ENCODE measurements around the gene CDC42SE1. TPM values are rescaled to one million over a fixed set of nuclear protein-coding genes. Genes with fewer than 3 reads are reported as not detected.
"Not testable (repeated sequence)": the region's sequence is repeated elsewhere in the genome, so short reads cannot be mapped to it uniquely, and the experiment has no call there.

Gene CDC42SE1
- 114 and 124 TPM in 2 replicates for total RNA-seq

DNA sequence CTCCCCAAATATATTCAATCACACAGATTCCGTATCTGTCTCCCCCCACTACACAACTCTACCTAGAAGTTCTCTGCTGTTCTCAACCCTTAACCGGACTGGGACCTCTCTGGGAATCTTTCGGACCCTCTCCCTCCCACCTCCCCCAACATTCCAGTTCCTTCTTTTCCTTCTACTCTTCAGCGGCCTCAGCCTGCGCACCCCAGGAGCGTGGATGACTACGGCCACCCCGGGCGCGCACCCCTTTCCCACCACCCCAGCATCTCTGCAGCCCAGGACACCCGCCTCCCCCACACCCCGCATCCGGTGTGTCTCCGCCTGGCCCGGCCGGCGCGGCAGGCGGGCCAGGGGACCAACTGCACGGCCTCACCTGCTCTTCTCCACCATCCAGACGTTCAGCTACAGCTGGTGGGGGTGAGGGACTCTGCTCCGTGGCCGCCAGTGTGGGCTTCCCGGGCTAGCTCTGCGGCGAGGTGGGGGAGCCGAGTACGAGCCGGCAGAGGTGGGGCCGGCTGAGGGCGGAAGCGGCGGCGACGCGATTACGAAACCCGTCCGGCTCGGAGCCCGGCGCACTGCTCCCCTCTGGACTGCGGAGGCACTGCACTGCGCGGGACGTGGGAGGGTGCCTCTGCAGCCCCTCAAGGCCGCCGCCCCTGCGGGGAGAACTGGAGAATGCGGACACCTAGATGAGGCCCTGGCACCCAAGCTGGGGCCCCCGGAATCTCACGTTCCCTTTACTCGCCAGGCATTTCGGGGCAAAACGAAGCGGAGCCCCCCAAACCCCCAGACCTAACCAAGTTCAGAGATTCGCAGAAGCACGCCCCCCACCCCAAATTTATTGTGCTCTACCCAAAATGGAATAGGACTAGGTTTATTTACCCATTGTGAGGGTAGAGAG, at the start of gene CDC42SE1:
Gene CDC42SE1 (minus strand): TSS at position 514 of the 898 bp plus-strand sequence. CDS start 3,892 bp downstream, outside the sequence.
- no peak for DNase-seq (ENCODE audit: low read depth)
- peaks cover 4% of the 10 kb centered on the region for H3K36me3 ChIP-seq (ENCODE audit: control insufficient read depth, insufficient read depth, low read length)
- peak within 1 kb of the TSS; percentile 73 for H3K4me3 ChIP-seq (ENCODE audit: low read depth, low read length)
- TF ChIP-seq, protein P1, sequence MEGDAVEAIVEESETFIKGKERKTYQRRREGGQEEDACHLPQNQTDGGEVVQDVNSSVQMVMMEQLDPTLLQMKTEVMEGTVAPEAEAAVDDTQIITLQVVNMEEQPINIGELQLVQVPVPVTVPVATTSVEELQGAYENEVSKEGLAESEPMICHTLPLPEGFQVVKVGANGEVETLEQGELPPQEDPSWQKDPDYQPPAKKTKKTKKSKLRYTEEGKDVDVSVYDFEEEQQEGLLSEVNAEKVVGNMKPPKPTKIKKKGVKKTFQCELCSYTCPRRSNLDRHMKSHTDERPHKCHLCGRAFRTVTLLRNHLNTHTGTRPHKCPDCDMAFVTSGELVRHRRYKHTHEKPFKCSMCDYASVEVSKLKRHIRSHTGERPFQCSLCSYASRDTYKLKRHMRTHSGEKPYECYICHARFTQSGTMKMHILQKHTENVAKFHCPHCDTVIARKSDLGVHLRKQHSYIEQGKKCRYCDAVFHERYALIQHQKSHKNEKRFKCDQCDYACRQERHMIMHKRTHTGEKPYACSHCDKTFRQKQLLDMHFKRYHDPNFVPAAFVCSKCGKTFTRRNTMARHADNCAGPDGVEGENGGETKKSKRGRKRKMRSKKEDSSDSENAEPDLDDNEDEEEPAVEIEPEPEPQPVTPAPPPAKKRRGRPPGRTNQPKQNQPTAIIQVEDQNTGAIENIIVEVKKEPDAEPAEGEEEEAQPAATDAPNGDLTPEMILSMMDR (IDR thresholded peaks at IDR 0.05; ENCODE audit: insufficient read depth, low read length, poor library complexity, severe bottlenecking) = peak; percentile 77
- H3K27me3 ChIP-seq (ENCODE audit: control insufficient read depth, insufficient read depth, low read length) = no peaks in the 10 kb centered on the region

GRCh38 chr1:151108331-151108730, 48.9 kb upstream of the CDC42SE1 start:
- TF ChIP-seq, protein P1 (IDR thresholded peaks at IDR 0.05; ENCODE audit: insufficient read depth, low read length, poor library complexity, severe bottlenecking) = no peak

GRCh38 chr1:151106894-151107293, 47.5 kb upstream of the CDC42SE1 start:
- Histone ChIP-seq H3K27me3 (ENCODE audit: control insufficient read depth, insufficient read depth, low read length) (no peaks in the 10 kb centered on the region), H3K4me3 (ENCODE audit: low read depth, low read length) (no peak overlapping the region), H3K36me3 (ENCODE audit: control insufficient read depth, insufficient read depth, low read length) (no peaks in the 10 kb centered on the region)
- DNase-seq (ENCODE audit: low read depth) = no peak
- TF ChIP-seq, protein P1 (IDR thresholded peaks at IDR 0.05; ENCODE audit: insufficient read depth, low read length, poor library complexity, severe bottlenecking) = no peak

More at GRCh38 chr1:151108331-151108730, 48.9 kb upstream of the CDC42SE1 start:
- no peak overlapping the region for H3K4me3 ChIP-seq (ENCODE audit: low read depth, low read length)
- no peaks in the 10 kb centered on the region for H3K36me3 ChIP-seq (ENCODE audit: control insufficient read depth, insufficient read depth, low read length)
- no peak for DNase-seq (ENCODE audit: low read depth)
- no peaks in the 10 kb centered on the region for H3K27me3 ChIP-seq (ENCODE audit: control insufficient read depth, insufficient read depth, low read length)

DNA sequence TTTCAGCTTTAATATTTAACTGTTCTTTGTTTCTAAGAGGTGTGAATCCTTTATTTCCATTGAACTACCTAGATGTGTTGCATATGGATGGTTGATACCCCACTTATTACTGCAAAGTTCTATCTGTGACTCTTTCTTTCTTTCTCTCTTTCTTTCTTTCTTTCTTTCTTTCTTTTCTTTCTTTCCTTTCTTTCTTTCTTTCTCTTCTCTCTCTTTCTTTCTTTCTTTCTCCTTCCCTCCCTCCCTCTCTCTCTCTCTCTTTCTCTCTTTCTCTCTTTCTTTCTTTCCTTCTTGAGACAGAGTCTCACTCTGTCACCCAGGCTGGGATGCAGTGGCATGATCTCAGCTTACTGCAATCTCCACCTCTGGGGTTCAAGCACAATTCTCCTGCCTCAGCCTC, 45.2 kb upstream of the CDC42SE1 start:
- H3K36me3 ChIP-seq (ENCODE audit: control insufficient read depth, insufficient read depth, low read length) = no peaks in the 10 kb centered on the region
- TF ChIP-seq, protein P1 (IDR thresholded peaks at IDR 0.05; ENCODE audit: insufficient read depth, low read length, poor library complexity, severe bottlenecking) = no peak
- H3K27me3 ChIP-seq (ENCODE audit: control insufficient read depth, insufficient read depth, low read length) = no peaks in the 10 kb centered on the region
- no peak overlapping the region for H3K4me3 ChIP-seq (ENCODE audit: low read depth, low read length)
- no peak for DNase-seq (ENCODE audit: low read depth)

GRCh38 chr1:151098126-151098525, 38.7 kb upstream of the CDC42SE1 start:
- DNase-seq (ENCODE audit: low read depth) = no peak
- no peaks in the 10 kb centered on the region for H3K36me3 ChIP-seq (ENCODE audit: control insufficient read depth, insufficient read depth, low read length)
- no peak overlapping the region for H3K4me3 ChIP-seq (ENCODE audit: low read depth, low read length)
- TF ChIP-seq, protein P1 (IDR thresholded peaks at IDR 0.05; ENCODE audit: insufficient read depth, low read length, poor library complexity, severe bottlenecking) = no peak
- no peaks in the 10 kb centered on the region for H3K27me3 ChIP-seq (ENCODE audit: control insufficient read depth, insufficient read depth, low read length)

- H3K27me3 ChIP-seq (ENCODE audit: control insufficient read depth, insufficient read depth, low read length); H3K4me3 ChIP-seq (ENCODE audit: low read depth, low read length); DNase-seq (ENCODE audit: low read depth); H3K36me3 ChIP-seq (ENCODE audit: control insufficient read depth, insufficient read depth, low read length): not testable (repeated sequence)
Measured at GRCh38 chr1:151097426-151097825, 38.0 kb upstream of the CDC42SE1 start.
